ENCODE results near the gene LRP2.
A peak's percentile ranks its signal among the peaks of the same experiment; 100 is the strongest.

The LRP2 gene

DNA sequence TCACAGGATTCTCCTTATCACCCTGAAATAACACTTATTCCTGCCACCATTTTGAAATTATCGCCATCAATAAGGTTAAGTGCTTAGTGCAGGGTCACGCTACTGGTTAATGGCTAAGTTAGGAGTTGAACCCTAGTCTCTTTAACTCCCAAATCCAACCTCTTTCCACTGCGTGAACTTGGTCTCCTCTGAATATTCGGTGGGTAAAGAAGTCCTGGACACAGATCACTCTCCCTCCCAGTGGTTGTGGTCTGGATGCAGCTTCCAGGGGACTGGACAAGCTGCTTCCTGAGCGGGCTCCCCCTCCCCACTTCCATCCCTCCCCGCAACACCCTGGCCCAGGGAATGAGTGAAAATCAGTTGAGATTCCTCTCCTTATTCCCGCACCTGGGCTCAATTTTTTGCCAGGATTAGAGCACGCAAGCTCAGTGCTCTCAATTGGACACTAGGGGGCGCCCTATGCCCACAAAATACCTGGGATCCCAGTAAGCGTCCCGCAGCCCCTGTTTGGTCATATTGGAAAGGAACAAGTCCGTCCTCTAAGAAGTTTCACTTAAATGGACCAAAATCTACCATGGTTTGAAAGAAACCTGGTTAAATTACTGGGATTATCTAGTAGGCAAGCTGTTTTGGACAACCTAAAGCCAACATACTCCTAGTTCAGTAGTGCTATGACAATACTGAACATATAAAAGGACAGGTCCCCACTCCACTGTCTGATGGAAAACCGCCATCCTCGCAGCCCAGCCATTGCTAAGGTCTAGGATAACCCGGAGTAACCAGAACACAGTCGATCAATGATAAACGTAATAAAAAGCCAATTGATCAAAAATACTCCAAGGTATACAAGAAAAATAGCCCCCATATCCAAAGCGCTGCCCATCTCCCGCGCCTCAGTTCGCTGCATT, 252.6 kb downstream of the LRP2 start:
- H3K27me3 ChIP-seq (ENCODE audit: control insufficient read depth, insufficient read depth, low read length): no peaks in the 10 kb centered on the region

GRCh38 chr2:169108099-169108884, 254.0 kb downstream of the LRP2 start:
- WGBS (ENCODE audit: insufficient coverage, insufficient read length): no CpG with 5 or more reads among the region's 3 CpGs
- Histone ChIP-seq H3K4me1 (ENCODE audit: control insufficient read depth, insufficient read depth, low read length) (no peaks in the 10 kb centered on the region; the same call in 1 of the 2 replicates), H3K36me3 (ENCODE audit: control insufficient read depth, insufficient read depth, low read length) (no peaks in the 10 kb centered on the region), H3K4me3 (ENCODE audit: low read length) (no peak overlapping the region), H3K27me3 (ENCODE audit: control insufficient read depth, insufficient read depth, low read length) (no peaks in the 10 kb centered on the region), H3K9me3 (ENCODE audit: control insufficient read depth, insufficient read depth, low read length) (no peaks in the 10 kb centered on the region), H3K27ac (ENCODE audit: low read length) (no peak overlapping the region)
- no peak for DNase-seq (ENCODE audit: low read depth, low spot score)

More for the DNA sequence above, 252.6 kb downstream of the LRP2 start:
- Histone ChIP-seq H3K27ac (ENCODE audit: low read length) (no peak overlapping the region), H3K9me3 (ENCODE audit: control insufficient read depth, insufficient read depth, low read length) (no peaks in the 10 kb centered on the region), H3K36me3 (ENCODE audit: control insufficient read depth, insufficient read depth, low read length) (no peaks in the 10 kb centered on the region), H3K4me1 (ENCODE audit: control insufficient read depth, insufficient read depth, low read length) (no peaks in the 10 kb centered on the region; the same call in 1 of the 2 replicates), H3K4me3 (ENCODE audit: low read length) (no peak overlapping the region)
- WGBS (ENCODE audit: insufficient coverage, insufficient read length): no CpG with 5 or more reads among the region's 21 CpGs
- peak; percentile 48 for DNase-seq (ENCODE audit: low read depth, low spot score)

DNA sequence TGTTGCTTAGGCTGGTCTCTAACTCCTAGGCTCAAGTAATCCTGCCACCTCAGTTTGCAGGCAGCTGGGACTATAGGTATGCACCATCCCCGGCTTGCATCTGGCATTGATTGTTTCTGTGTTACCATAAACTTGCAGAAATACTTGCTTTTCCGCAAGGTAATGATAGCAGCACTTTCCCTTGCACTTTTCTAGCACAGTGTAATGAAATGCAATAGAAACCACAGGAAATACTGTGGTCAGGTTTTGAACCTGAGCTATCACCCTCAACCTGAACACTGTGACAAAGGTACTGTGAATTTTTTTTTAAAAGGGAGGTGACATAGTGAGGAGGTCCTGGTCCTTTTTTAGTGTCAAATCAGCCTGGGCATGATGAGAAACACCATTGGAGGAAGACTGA, 254.7 kb downstream of the LRP2 start:
- H3K9me3 ChIP-seq (ENCODE audit: control insufficient read depth, insufficient read depth, low read length): no peaks in the 10 kb centered on the region
- H3K27ac ChIP-seq (ENCODE audit: low read length): no peak overlapping the region
- H3K4me3 ChIP-seq (ENCODE audit: low read length): no peak overlapping the region
- no peaks in the 10 kb centered on the region for H3K36me3 ChIP-seq (ENCODE audit: control insufficient read depth, insufficient read depth, low read length)
- H3K4me1 ChIP-seq (ENCODE audit: control insufficient read depth, insufficient read depth, low read length): no peaks in the 10 kb centered on the region; the same call in 1 of the 2 replicates
- H3K27me3 ChIP-seq (ENCODE audit: control insufficient read depth, insufficient read depth, low read length): no peaks in the 10 kb centered on the region
- no peak for DNase-seq (ENCODE audit: low read depth, low spot score)
- no CpG with 5 or more reads among the region's 2 CpGs for WGBS (ENCODE audit: insufficient coverage, insufficient read length)

DNA sequence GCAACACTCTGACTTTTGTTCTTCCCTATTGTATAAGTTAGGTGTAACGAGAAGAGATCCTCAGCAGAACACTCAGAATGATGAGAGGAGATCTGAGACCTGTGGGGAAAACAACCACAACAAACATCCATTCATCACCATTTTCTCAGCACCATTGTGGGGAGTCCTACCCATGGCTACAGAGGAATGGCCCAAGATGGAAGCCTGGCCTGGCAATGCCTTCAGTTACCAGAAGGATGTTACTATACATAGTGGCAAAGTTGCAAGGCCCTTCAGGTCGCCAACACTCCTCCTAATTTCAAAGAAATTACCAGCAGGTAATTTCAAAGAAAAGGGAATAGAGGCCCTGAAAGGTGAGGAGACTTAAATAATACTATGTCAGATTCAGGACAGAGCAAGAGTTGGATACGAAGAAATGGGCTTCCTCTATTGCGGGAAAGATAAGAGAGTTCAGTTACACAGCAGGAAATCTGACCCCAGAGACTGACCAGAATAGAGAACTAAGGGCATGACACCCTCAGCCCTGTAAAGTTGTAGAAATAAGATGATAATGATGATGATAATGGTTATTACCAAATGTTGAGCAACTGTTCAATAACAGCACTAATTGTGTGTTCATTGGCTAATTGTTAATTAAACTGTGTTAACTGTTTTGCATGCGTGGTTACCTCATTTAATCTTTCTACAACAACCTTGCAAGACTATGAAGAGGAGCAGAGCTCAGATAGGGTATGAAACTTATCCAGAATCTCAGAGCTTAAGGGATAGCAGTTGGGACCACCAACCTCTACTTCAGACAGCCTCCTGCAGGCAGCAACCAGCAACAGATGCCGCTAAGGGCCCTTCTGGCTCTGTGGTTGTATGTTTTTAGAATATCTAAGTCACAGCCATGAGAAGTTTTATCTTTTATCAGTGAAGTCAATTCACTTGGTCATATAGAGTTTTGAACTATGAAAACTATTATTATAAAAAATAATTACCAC, 255.5 kb downstream of the LRP2 start:
- no peak overlapping the region for H3K4me3 ChIP-seq (ENCODE audit: low read length)
- H3K27me3 ChIP-seq (ENCODE audit: control insufficient read depth, insufficient read depth, low read length): no peaks in the 10 kb centered on the region
- H3K9me3 ChIP-seq (ENCODE audit: control insufficient read depth, insufficient read depth, low read length): no peaks in the 10 kb centered on the region
- no peak overlapping the region for H3K27ac ChIP-seq (ENCODE audit: low read length)
- DNase-seq (ENCODE audit: low read depth, low spot score): no peak
- no peaks in the 10 kb centered on the region; the same call in 1 of the 2 replicates for H3K4me1 ChIP-seq (ENCODE audit: control insufficient read depth, insufficient read depth, low read length)
- no peaks in the 10 kb centered on the region for H3K36me3 ChIP-seq (ENCODE audit: control insufficient read depth, insufficient read depth, low read length)
- WGBS (ENCODE audit: insufficient coverage, insufficient read length): no CpG with 5 or more reads among the region's 6 CpGs

DNA sequence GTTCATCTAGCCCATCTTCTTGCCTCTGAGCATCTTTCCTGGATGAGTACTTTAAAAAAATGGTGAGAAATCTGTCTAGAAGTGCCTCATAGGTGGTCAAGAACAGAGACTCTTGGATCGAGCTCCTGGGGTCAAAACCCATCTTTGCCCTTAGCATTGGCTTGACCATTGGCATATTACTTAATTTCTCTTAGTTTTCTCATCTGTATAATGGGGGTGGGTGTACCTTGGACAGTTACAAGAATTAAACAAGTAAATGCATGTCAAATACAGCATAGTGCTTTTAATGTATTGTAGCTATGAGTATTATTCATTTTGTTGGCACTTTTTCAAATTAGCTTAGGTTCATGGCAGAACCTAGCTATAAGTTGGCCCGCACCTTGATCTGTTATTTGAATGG, 256.2 kb downstream of the LRP2 start:
- no CpG with 5 or more reads among the region's 2 CpGs for WGBS (ENCODE audit: insufficient coverage, insufficient read length)
- Histone ChIP-seq H3K4me3 (ENCODE audit: low read length) (no peak overlapping the region), H3K36me3 (ENCODE audit: control insufficient read depth, insufficient read depth, low read length) (no peaks in the 10 kb centered on the region), H3K4me1 (ENCODE audit: control insufficient read depth, insufficient read depth, low read length) (no peaks in the 10 kb centered on the region; the same call in 1 of the 2 replicates), H3K9me3 (ENCODE audit: control insufficient read depth, insufficient read depth, low read length) (no peaks in the 10 kb centered on the region), H3K27me3 (ENCODE audit: control insufficient read depth, insufficient read depth, low read length) (no peaks in the 10 kb centered on the region), H3K27ac (ENCODE audit: low read length) (no peak overlapping the region)
- no peak for DNase-seq (ENCODE audit: low read depth, low spot score)

- Histone ChIP-seq H3K36me3 (ENCODE audit: control insufficient read depth, insufficient read depth, low read length) (no peaks in the 10 kb centered on the region), H3K4me1 (ENCODE audit: control insufficient read depth, insufficient read depth, low read length) (no peaks in the 10 kb centered on the region), H3K27me3 (ENCODE audit: control insufficient read depth, insufficient read depth, low read length) (no peaks in the 10 kb centered on the region), H3K9me3 (ENCODE audit: control insufficient read depth, insufficient read depth, low read length) (no peaks in the 10 kb centered on the region), H3K27ac (ENCODE audit: low read length) (no peak overlapping the region), H3K4me3 (ENCODE audit: low read length) (no peak overlapping the region)
- no CpG with 5 or more reads among the region's 1 CpG for WGBS (ENCODE audit: insufficient coverage, insufficient read length)
- no peak for DNase-seq (ENCODE audit: low read depth, low spot score)
Observed at GRCh38 chr2:169105476-169105875, 256.9 kb downstream of the LRP2 start.

DNA sequence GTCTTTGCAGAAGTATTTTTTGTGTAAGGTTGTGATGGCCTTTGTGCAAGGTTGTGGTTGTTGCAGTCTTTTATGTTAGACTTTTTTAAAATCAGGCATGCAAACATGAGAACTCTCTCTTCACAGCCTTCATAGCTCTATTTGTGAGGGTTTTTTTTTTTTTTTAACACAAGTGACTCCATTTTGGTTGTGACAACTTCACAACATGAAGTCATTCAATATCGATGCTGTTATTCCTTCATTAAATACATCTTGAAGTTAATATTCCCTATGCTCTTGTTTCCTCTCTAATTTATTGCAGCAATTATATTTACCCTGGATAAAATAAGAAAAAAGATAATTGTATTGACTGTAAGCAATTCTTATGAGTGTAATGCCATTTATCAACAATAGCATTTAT, 257.5 kb downstream of the LRP2 start:
- no CpG with 5 or more reads among the region's 1 CpG for WGBS (ENCODE audit: insufficient coverage, insufficient read length)
- H3K4me1 ChIP-seq (ENCODE audit: control insufficient read depth, insufficient read depth, low read length): no peaks in the 10 kb centered on the region
- DNase-seq (ENCODE audit: low read depth, low spot score): no peak
- no peak overlapping the region for H3K4me3 ChIP-seq (ENCODE audit: low read length)
- no peak overlapping the region for H3K27ac ChIP-seq (ENCODE audit: low read length)
- no peaks in the 10 kb centered on the region for H3K36me3 ChIP-seq (ENCODE audit: control insufficient read depth, insufficient read depth, low read length)
- no peaks in the 10 kb centered on the region for H3K9me3 ChIP-seq (ENCODE audit: control insufficient read depth, insufficient read depth, low read length)
- H3K27me3 ChIP-seq (ENCODE audit: control insufficient read depth, insufficient read depth, low read length): no peaks in the 10 kb centered on the region

GRCh38 chr2:169095621-169096105, 266.7 kb downstream of the LRP2 start:
- no peak for DNase-seq (ENCODE audit: low read depth, low spot score)
- Histone ChIP-seq H3K27ac (ENCODE audit: low read length) (no peak overlapping the region), H3K4me3 (ENCODE audit: low read length) (no peak overlapping the region), H3K4me1 (ENCODE audit: control insufficient read depth, insufficient read depth, low read length) (no peaks in the 10 kb centered on the region), H3K9me3 (ENCODE audit: control insufficient read depth, insufficient read depth, low read length) (no peaks in the 10 kb centered on the region), H3K27me3 (ENCODE audit: control insufficient read depth, insufficient read depth, low read length) (no peaks in the 10 kb centered on the region), H3K36me3 (ENCODE audit: control insufficient read depth, insufficient read depth, low read length) (no peaks in the 10 kb centered on the region)
- no CpG with 5 or more reads among the region's 5 CpGs for WGBS (ENCODE audit: insufficient coverage, insufficient read length)

DNA sequence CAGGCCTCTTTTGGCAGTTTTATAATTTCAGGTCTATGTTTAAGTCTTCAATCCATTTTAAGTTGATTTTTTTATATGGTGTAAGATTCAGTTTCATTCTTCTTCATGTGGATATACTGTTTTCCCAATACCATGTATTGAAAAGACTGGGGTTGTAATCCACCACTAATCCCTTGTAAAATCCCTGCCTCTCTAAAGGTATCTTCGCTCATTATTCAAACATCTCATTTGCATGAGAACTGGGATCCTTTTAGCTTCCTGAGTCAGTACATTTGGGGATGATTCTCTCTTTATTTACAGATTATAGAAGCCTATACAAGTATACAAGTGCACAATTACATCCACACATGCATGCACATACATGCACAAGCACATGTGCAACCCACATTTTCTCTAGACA, 267.7 kb downstream of the LRP2 start:
- DNase-seq (ENCODE audit: low read depth, low spot score): no peak
- H3K4me3 ChIP-seq (ENCODE audit: low read length): no peak overlapping the region
- H3K36me3 ChIP-seq (ENCODE audit: control insufficient read depth, insufficient read depth, low read length): no peaks in the 10 kb centered on the region
- no peak overlapping the region for H3K27ac ChIP-seq (ENCODE audit: low read length)
- H3K9me3 ChIP-seq (ENCODE audit: control insufficient read depth, insufficient read depth, low read length): no peaks in the 10 kb centered on the region
- no peaks in the 10 kb centered on the region for H3K4me1 ChIP-seq (ENCODE audit: control insufficient read depth, insufficient read depth, low read length)
- WGBS (ENCODE audit: insufficient coverage, insufficient read length): no CpG with 5 or more reads among the region's 1 CpG
- H3K27me3 ChIP-seq (ENCODE audit: control insufficient read depth, insufficient read depth, low read length): no peaks in the 10 kb centered on the region
